ENCODE data around the gene TMPRSS5.

Gene TMPRSS5

GRCh38 chr11:113666584-113666983, 39.5 kb downstream of the TMPRSS5 start:
- DNase-seq: no peak

- DNase-seq: no peak
Measured at GRCh38 chr11:113664981-113665710, 41.0 kb downstream of the TMPRSS5 start.

- no peak for DNase-seq
Measured at GRCh38 chr11:113664069-113664980, 41.8 kb downstream of the TMPRSS5 start.

GRCh38 chr11:113663567-113663966, 42.5 kb downstream of the TMPRSS5 start:
- no peak for DNase-seq

GRCh38 chr11:113655771-113656170, 50.3 kb downstream of the TMPRSS5 start:
- no peak for DNase-seq

- DNase-seq: no peak
Measured at GRCh38 chr11:113651023-113651422, 55.1 kb downstream of the TMPRSS5 start.

- DNase-seq: no peak
Measured at GRCh38 chr11:113649311-113649710, 56.8 kb downstream of the TMPRSS5 start.

- DNase-seq: no peak
Measured at GRCh38 chr11:113647856-113648255, 58.3 kb downstream of the TMPRSS5 start.

- DNase-seq: no peak
Measured at GRCh38 chr11:113647108-113647507, 59.0 kb downstream of the TMPRSS5 start.

- no peak for DNase-seq
Measured at GRCh38 chr11:113645593-113646349, 60.3 kb downstream of the TMPRSS5 start.

- no peak for DNase-seq
Measured at GRCh38 chr11:113644605-113645004, 61.5 kb downstream of the TMPRSS5 start.

- DNase-seq: no peak
Measured at GRCh38 chr11:113643701-113644100, 62.4 kb downstream of the TMPRSS5 start.

GRCh38 chr11:113643006-113643585, 63.0 kb downstream of the TMPRSS5 start:
- DNase-seq: no peak

GRCh38 chr11:113642090-113642489, 64.0 kb downstream of the TMPRSS5 start:
- DNase-seq: no peak

- DNase-seq: no peak
Measured at GRCh38 chr11:113638376-113638775, 67.7 kb downstream of the TMPRSS5 start.

GRCh38 chr11:113637636-113638035, 68.5 kb downstream of the TMPRSS5 start:
- DNase-seq: no peak
